GM18507 (cell line): ENCODE measurements around the gene ZSWIM1.
"Not testable (repeated sequence)": the region's sequence is repeated elsewhere in the genome, so short reads cannot be mapped to it uniquely, and the experiment has no call there.

Experiments
- DNase-seq: peaks from one replicate; pipeline ENCODE4 v3.0.0; 2011; ENCODE audit warnings: low read depth; ENCODE audit not compliant: insufficient read length; ENCODE audit errors: extremely low spot score
- FAIRE-seq: peaks from 2 replicates; lab custom pipeline; 2011; peaks lifted over from hg19 to GRCh38; lab: Jason Lieb, UNC

ZSWIM1 gene

DNA sequence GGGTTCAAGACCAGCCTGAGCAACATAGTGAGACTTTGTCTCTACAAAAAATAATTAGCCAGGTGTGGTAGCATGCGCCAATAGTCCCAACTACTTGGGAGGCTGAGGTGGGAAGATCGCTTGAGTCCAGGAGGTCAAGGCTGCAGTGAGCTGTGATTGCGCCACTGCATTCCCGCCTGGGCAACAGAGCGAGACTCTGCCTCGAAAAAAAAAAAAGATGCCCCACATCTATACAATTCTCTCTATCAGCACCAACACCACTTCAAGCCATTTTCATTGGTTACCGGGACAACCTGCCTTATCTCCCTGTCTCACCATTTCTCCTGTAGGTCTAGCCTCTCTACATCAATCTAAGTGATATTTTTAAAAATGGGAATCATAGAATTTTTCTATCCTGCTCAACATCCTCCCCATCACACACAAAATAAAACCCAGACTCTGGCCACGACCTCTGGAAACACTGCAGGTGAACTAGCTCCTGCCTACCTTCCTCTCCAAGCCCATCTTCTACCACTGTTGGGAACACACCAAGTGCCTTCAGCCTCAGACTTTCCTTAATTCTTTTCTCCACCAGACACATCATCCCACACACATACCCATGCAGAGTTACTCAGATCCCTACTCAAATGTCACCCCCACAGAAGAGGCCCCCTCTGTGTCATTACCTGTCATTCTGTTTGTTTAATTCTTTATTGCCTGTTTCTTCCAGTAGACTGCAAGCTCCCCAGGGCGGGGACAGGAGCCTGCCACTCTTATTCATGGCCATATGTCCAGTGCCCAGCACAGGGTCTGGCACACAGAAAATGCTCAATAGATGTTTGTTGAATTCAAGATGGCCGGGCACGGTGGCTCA is 40.5 kb downstream of the ZSWIM1 start:
- DNase-seq: no peak
- no peak for FAIRE-seq

- no peak for FAIRE-seq
- DNase-seq: no peak
Observed at GRCh38 chr20:45924391-45925261, 43.6 kb downstream of the ZSWIM1 start.

- DNase-seq (no peak), FAIRE-seq (no peak)
Observed at GRCh38 chr20:45925821-45926506, 44.9 kb downstream of the ZSWIM1 start.

DNA sequence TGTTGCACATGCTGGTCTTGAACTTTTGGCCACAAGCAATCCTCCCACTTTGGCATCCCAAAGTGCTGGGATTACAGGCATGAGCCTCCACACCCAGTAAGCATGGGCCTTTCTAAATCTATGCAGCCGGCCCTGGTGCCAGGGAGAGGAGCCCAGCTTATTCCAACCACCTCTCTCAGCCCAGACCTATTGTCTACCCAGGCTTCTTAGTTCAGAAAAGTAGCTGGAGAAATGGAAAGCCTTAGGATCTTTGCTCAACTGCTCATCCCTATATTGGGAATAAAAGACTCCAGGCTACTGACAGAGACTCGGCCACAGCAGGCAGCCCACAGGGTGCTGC is 45.7 kb downstream of the ZSWIM1 start:
- DNase-seq (no peak), FAIRE-seq (no peak)

DNA sequence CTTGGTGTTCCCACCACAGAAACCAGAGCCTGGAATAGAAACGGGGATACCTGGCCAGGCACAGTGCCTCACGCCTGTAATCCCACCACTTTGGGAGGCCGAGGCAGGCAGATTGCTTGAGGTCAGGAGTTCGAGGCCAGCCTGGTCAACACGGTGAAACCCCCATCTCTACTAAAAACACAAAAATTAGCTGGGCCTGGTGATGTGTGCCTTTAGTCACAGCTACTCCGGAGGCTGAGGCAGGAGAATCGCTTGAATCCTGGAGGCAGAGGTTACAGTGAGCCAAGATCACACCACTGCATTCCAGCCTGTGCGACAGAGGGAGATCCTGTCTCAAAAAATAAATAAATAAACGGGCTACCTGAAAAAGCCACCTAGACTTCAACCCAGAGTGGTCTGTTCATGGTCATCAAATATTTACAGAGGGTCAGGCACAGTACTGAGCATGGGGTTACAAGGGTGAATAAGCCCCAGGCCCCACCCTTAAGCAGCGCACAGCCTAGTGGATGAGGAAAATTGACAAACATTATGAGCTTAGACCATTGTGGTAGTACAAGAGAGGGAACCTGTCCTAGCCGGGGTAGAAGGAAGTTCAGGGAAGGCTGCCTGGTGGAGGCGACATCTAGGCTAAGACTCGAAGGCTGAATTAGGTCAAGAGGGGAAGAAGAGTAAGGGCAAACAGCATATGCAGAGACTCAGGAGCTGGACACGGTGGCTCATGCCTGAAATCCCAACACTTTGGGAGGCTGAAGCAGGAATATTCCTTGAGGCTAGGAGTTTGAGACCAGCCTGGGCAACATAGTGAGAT is 46.2 kb downstream of the ZSWIM1 start:
- FAIRE-seq: no peak

GRCh38 chr20:45931680-45932079 is 50.7 kb downstream of the ZSWIM1 start:
- FAIRE-seq: not testable (repeated sequence)

More for the DNA sequence above, 46.2 kb downstream of the ZSWIM1 start:
- no peak for DNase-seq

GRCh38 chr20:45933266-45934045 is 52.4 kb downstream of the ZSWIM1 start:
- FAIRE-seq (peak; percentile 47), DNase-seq (peak; percentile 60)

More at GRCh38 chr20:45931680-45932079, 50.7 kb downstream of the ZSWIM1 start:
- not testable (repeated sequence) for DNase-seq

DNA sequence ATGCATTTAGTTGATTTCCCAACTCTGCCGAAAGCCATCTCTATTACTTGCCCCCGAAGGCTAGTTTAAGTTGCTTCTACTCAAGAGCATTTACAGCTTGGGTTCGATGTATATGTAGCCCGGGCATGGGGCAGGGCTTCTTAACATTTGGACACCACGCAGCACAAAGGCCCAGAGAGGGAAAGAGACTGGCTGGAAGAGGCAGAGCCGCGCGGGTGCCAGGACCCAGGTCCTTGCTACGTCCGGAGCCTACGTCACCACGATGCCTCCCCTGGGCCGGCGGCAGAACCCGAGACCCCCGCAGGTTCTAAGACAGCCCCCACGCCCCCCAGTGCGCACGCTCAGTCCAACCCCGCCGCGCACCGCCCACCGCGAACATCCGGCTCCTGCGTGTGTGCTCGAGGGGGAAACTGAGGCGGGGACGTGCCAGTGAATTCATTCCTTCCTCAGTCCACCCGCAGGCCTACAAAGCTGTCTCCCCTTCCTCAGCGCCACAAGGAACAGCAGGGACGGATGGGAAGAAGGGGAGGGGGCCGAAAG is 53.1 kb downstream of the ZSWIM1 start:
- DNase-seq: no peak
- FAIRE-seq: no peak
